NCI-H748 (cell line): Measurements from ENCODE around the gene COL26A1.
A peak's percentile ranks its signal among the peaks of the same experiment; 100 is the strongest.

Experiments used
- DNase-seq: peaks from one replicate; lab custom pipeline; 2025; ENCODE audit not compliant: unreplicated experiment; lab: John Stamatoyannopoulos, UW

The COL26A1 gene

DNA sequence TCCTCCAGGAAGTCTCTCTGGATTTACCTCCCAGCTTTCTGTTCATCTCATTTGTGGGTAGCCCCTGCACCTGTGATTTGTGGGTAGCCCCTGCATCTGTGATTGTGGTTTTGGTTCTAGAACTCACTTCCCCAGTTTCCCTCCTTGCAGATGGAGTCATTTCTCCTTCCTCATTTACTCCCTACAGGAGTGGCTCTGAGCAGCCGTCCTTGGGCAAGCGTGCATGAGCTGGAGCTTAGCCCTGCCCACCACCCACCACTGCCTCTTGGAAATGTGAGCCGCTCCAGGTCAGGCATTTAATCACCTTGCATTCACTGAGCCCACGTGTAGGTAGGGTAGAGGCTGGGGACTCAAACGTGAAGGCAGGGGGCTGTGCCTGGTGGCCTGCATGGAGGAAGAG is 8.2 kb downstream of the COL26A1 start:
- DNase-seq: no peak

DNA sequence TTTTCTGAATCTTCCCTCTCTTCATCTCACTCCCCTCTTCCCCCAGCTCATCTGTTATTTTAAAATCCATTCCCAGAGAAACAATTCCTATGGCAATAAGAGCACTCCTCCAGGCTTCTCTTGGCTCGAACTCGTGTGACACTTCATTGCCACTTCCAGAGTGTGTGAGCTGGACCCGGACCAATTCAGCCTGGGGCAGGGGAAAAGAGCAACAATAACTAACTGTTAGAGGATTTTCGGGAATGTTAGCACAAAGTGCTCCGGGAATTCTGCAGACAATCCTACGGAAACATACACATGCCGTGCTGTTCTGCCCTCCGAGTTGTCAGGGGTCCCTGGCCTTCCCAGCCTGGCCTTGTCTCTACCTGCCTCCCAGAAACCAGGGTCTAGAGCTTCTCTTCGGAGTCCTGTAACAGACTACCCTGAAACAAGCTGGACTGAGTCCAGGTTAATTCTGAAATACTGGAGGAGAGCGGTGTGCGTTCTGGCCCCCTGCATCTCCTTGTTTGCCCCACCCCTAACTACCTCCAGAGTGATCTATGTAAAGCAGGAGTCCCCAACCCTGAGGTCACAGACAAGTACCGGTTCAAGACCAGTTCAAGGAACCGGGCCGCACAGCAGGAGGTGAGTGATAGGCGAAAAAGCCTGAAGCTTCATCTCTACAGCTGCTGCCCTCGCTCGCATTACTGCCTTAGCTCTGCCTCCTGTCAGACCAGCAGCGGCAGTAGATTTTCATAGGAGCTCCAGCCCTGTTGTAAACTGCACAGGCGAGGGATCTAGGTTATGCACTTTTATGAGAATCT is 11.3 kb downstream of the COL26A1 start:
- DNase-seq: no peak

DNA sequence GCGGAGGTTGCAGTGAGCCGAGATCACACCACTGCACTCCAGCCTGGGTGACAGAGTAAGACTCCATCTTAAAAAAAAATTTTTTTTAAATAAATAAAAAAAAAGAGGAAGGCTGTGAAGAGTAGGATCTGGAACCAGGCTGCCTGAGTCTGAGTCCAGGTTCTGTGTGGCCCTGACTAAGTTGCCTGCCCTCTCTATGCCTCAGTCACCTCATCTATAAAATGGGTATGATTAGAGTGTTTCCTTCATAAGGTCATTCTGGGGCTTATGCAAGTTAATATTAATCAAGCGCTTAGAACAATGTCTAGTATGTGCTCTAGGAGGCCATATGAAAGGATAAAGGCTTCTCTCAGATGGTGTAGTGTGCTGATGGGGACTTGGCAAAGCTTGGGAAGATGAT is 12.3 kb downstream of the COL26A1 start:
- DNase-seq: no peak

DNA sequence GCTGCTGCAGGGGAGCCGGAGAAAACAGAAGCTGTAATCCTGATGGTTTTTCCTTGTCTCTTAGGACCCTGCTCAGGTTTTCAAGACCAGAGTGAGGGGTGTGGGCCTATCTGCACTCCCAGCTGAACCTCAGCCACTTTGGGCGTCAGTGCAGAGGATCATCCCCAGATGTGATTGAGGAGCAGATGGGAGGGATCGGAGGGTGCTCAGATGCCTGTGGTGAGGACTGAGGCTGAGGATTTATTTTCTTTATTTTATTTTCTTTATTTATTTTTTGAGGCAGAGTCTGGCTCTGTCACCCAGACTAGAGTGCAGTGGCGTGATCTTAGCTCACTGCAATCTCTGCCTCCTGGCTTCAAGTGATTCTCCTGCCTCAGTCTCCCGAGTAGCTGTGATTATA is 13.9 kb downstream of the COL26A1 start:
- no peak for DNase-seq

DNA sequence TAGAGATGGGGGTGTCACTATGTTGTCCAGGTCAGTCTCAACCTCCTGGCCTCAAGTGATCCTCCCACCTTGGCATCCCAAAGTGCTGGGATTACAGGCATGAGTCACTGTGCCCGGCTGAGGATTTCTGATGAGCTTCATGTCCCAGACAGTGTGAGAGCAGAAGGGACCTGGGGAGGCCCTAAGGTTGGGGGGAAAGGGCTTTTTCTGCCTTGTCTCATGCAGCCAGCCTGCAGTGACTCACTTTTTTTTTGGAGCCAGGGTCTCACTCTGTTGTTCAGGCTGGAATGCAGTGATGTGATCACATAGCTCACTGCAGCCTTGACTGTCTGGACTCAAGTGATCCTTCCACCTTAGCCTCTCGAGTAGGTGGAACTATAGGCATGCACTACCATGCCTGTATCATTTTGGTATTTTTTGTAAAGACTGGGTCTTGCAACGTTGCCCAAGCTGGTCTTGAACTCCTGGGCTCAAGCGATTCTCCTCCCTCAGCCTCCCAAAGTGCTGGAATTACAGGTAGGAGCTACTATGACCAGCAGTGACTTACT is 14.6 kb downstream of the COL26A1 start:
- DNase-seq: no peak

DNA sequence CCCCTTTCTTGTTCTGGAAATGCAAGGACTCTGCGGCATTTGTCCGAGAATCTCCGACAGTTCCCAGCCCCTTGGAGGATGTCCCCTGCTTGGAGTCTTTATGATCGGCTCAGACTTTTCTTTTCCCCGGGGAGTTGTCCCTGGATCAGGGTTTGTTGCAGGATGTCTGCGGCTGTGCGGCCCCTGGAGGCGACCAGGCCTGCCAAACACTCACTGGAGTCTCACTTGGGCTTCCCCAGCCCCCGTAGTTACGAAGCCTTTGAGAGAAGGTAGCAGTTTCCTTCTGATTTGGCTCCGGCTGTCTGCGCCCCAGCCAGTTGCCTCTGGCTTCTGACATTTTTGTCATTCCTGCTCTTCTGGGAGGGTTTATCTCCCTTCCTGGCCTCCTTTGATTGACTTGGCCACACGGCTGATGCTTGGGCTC is 16.1 kb downstream of the COL26A1 start:
- no peak for DNase-seq

DNA sequence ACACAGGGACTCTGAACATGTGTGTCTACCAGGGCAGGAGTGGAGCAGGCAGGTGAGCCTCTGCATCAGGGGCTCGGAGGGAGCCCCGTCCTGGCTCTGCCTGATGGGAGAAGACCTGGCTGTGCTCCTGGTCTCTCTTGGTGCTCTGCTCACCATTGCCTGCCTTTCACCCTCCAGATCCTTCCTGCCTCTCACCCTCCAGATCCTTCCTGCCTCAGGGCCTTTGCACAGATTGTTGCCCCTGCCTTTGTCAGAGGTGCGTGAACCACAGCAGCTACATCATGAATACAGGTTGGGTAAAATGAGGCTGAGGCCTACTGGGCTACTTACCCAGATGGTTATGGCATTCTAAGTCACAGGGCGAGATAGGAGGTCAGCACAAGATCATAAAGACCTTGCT is 16.6 kb downstream of the COL26A1 start:
- no peak for DNase-seq

DNA sequence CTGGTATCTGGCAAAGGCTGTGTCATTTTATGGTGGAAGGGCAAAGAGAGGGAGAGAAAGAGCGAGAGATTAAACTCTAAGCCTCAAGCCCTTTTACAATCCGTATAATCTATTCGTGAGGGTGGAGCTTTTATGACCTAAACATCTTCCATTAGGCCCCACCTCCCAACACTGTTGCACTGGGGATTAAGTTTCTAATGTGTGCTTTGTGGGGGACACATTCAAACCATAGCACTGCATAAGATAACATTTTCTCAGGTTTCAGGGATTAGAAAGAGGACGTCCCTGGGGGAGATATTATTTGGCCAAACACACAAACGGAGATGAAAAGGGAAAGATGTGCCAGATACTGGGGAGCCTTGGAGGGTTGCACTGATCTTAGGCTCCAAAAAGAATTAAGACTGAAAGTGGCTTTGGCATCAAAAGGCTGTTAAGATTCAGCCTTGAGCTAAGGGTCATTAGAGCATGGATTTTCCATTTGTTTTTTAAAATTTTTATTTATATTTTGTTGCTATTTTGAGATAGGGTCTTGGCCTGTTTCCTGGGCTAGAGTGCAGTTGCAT is 19.0 kb downstream of the COL26A1 start:
- DNase-seq: no peak

DNA sequence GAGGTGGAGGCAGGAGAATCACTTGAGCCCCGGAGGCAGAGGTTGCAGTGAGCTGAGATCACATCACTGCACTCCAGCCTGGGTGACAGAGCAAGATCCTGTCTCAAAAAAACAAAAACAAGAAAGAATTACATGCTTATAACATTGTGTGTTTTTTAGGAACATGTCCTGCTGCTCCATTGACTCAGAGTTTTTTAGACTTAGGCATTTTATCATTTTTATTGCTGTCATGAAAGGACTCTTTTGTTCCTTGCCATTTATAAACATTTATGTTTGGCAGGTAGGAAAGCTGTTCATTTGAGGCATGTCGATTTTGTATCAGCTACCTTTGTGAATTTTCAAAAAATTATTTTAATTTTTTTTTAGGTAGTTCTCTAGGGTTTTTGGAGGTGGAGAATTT is 20.3 kb downstream of the COL26A1 start:
- DNase-seq: no peak

DNA sequence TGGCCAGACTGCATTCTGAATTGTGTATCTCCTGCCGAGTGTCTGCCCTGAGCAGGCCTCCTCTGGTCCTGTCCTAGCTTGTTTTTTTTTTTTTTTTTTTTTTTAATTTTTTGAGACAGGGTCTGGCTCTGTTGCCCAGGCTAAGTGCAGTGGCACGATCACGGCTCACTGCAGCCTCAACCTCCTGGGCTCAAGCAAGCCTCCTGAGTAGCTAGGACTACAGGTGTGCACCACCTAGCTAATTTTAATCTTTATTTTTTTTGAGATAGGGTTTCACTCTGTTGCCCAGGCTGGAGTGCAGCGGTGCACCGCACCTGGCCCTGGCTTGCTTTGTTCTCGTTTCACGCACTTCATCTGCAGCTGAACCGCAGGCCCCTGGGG is 23.5 kb downstream of the COL26A1 start:
- no peak for DNase-seq

DNA sequence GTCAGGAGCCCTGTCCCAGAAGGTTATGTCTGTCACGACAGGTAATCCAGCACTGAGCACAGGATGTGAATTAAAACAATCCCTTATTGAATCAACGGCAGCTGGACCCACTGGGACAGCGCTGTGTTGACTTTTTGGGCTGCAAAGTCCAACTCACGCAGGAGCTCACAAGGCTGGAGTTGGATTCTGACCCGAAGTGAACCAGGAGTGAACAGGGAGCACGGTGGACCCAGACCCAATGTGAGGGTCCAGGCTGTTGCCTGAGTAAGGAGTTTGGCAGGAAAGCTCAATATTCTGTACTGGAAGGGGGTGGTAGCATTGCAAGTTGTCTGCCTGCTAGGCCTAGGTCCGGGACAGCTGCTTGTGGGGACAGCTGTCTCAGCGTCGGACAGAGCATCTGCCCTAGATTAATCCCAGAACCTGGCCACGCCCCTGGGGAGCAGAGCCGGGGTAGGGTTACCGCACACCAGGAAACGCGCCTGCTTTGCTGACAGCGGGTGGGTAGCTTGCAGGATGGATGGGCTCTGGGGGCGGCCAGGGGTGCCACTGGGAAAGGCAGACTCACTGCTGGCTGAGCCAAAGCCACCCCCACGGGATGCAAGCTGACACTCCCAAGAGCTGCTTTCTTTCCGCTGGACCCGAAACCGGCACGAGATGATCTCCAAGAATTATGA is 24.0 kb downstream of the COL26A1 start:
- peak; percentile 62 for DNase-seq

DNA sequence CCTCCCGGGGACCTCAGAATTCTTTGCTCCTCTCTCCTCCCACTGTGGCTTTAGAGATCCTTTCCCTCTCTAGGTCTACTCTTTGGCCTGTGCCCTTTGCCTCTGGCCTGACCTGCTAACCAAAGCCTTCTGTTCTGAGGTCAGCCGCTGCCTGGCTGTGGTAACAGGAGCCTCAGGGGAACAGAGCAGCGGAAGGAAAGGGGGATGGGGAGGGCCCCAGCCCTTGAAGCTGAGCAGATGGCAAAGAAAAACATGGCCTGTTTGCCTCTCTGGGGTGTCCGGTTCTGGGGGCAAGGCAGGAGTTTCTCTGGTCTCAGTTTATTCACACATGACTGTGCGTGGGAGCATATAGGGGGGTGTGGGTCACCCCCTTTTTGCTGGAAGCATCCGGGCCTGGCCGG is 28.2 kb downstream of the COL26A1 start:
- DNase-seq: no peak

DNA sequence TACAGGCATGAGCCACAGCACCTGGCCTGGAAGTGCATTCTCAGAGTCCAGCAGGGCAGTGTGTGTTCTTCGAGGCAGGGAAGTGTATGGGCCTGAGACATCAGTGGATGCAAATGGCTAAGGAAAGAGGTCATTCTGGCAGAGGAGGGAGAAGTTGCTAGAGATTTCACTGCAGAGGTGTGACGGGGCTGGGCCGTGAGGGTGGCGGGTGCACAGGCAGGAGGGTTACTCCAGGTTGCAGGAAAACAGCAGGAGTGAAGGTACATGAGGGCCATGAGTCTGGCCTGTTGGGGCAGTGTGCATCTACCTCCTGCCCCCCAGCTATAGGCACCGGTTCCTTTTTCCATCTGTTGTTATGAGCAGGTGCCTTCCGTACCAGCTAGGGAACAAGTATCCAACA is 29.3 kb downstream of the COL26A1 start:
- DNase-seq: no peak

DNA sequence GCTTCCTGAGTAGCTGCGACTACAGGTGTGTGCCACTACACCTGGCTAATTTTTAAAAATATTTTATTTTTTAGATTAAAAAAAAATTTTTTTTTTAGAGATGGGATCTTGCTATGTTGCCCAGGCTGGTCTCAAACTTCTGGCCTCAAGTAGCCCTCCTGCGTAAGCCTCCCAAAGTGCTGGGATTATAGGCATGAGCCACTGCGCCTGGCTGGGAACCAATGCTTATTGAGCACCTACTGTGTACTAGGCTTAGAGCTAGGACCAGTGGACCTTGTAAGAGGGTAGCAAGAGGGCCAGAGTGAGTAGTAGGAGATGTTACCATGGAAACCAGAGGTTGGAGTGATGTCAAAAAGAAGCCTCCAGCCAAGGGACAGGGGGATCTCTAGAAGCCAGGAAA is 31.2 kb downstream of the COL26A1 start:
- no peak for DNase-seq

DNA sequence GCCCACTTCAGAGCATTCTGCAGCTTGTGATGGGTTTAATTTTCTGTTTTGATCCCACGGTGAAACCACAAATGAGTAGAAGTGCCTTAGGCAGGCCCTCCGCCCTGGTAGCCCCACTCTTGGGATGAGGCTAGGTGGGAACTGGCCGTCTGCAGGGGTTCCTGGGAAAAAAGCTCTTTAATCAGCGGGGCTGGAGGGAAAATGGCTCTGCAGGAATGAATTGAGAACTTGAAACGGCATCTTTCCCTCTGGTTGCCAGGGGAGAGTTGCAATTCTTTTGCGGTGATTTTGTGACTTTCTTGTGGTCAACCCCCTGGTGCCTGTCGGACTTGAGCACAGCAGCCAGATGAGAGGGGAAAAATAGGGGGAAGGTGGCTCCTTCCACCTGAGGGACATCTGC is 32.7 kb downstream of the COL26A1 start:
- DNase-seq: no peak

DNA sequence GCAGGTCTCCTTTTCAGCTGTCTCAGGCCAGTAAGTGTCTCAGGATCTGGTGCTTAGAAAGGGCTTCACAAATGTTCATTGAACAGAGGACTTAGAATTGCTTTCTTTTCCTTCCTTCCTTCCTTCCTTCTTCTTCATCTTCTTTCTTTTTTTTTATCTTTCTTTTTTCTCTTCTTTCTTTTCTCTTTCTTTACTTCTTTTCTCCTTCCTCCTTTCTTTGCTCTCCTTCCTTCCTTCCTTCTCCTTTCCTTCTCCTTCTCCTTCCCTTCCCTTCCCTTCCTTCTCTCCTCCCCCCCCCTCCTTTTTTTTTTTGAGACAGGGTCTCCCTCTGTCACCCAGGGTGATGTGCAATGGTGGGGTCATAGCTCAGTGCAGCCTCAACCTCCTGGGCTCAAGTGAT is 34.6 kb downstream of the COL26A1 start:
- no peak for DNase-seq

DNA sequence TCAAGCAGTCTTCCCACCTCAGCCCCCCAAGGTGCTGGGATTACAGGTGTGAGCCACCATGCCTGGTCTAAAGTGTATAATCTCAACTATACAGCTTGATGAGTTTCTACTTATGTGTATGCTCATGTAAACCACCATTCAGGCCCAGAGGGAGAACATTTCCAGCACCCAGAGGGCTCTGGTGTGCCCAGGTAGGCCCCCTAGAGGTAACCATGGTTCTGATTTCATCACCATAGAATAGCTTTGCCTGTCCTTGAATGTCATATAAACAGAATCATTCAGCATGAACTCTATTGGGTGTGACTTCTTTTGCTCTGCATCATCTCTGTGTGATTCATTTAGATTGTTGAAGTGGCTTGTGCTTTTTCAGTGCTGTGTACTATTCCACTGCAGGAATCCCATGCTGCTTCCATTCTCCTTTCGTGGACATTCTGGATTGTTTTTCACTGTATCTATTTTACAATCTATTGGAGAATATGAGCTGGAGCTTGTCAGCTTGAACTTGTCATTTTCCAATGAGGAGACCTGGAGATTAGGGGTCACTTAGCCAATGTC is 35.2 kb downstream of the COL26A1 start:
- DNase-seq: no peak

DNA sequence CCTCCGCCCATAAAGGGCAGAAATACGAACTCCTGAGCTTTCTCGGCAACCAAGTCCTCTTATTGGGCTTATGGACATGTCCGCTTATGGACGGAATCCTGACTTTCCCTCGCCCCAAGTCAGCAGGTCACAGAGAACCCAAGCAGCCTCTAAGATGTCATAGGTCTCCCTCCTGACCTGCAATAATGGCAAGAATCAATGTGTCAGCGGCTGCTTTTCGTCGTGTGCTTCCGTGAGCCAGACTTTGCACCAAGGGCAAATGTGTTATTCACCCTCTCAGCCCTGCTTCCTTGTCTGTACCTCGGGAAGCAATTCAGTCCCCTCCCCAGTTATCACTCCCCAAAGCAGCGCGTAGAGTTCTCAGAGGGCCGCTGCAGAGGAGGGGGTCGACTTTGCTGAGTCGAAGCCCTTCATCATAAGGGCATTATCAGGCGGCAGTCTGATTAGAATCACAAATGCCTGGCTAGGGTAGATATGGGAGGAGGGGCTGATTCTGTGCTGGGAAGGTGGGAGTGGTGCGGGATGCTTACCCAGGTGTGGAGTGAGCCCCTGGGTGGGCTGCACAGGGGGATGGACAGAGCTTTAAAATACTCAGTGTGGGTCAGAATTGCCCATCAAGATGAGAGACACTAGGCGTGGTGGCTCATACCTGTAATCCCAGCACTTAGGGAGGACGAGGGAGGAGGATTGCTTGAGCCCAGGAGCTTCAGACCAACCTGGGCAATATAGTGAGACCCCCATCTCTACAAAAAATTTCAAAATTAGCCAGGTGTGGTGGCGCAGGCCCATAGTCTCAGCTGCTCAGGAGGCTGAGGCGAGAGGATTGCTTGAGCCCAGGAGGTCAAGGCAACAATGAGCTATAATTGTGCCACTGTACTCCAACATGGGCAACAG is 36.0 kb downstream of the COL26A1 start:
- no peak for DNase-seq

DNA sequence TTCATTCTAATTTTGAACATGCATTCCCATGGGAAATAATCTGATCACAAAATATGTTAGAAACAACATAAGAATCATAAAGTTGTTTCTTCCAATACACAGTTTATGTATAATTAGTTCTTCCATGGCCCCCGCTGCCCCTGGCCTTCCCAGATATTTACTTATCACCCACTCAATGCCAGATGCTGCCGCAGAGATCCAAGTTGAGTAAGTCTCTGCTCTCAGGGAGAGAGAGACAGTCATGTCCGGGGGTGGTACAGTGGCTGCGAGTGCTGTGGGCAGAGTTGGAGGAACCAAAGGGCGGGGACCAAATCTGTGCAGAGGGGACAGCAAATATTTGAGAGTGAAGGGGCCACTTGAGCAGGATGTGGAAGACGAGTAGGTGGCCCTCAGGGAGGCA is 37.1 kb downstream of the COL26A1 start:
- DNase-seq: no peak

DNA sequence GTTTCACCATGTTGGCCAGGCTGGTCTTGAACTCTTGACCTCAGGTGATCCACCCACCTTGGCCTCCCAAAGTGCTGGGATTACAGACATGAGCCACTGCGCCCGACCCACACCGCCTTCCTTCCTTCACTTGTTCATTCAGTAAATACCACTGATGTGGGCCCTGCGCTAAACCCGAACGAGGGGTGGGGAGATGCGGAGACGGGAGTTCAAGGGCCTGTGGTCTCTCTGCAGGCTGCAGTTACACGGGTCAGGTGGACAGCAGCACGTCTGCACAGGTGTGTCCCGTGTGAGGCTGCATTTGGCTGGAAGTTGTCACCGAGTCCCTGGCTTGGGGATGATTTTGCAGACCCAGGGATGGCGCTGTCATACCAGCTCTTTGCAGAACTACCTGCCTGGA is 38.1 kb downstream of the COL26A1 start:
- DNase-seq: no peak
